ENCODE measurements around the gene TMEM119.

- TF ChIP-seq CTCF (IDR thresholded peaks at IDR 0.05) (no peak), SIN3A (IDR thresholded peaks at IDR 0.05; ENCODE audit: borderline replicate concordance, insufficient read depth, low read depth, low read length) (no peak), POLR2AphosphoS5 (IDR thresholded peaks at IDR 0.05; ENCODE audit: low read depth, low read length) (no peak), REST (IDR thresholded peaks at IDR 0.05; ENCODE audit: insufficient read depth in 1 of 2, low read depth in 2 of 2, low read length in 1 of 2) (no peak), TCF7L2 (IDR thresholded peaks at IDR 0.05; ENCODE audit: low read depth, low read length) (no peak)
Measured at GRCh38 chr12:108619369-108620160, 21.7 kb upstream of the TMEM119 start.

Measured in Panc1 (cell line).